Measurements from ENCODE around the gene G3BP2.
A peak's percentile ranks its signal among the peaks of the same experiment; 100 is the strongest.

Gene G3BP2

DNA sequence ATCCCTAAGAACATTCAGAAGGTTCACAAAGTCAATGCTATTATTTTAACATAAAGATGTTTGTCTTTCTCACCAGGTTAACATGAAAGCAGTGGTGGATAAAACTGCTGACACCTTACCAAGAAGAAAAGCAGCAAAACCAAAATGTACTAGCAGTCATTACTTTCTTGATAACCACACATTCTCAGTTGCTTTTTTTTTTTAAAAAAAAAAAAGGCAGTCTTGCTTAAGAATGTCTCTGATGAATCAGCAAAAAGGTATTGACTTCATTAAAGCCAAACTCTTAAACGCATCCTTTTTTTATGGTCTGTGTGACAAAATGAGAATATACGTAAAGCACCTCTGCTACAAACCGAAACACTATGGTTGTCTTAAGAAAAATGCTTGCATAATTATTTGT lies 74.8 kb downstream of the G3BP2 start:
- TF ChIP-seq, protein P1, sequence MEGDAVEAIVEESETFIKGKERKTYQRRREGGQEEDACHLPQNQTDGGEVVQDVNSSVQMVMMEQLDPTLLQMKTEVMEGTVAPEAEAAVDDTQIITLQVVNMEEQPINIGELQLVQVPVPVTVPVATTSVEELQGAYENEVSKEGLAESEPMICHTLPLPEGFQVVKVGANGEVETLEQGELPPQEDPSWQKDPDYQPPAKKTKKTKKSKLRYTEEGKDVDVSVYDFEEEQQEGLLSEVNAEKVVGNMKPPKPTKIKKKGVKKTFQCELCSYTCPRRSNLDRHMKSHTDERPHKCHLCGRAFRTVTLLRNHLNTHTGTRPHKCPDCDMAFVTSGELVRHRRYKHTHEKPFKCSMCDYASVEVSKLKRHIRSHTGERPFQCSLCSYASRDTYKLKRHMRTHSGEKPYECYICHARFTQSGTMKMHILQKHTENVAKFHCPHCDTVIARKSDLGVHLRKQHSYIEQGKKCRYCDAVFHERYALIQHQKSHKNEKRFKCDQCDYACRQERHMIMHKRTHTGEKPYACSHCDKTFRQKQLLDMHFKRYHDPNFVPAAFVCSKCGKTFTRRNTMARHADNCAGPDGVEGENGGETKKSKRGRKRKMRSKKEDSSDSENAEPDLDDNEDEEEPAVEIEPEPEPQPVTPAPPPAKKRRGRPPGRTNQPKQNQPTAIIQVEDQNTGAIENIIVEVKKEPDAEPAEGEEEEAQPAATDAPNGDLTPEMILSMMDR (IDR thresholded peaks at IDR 0.05; ENCODE audit: insufficient read depth, low read depth, low read length, missing control alignments), result no peak
- no peak overlapping the region for H3K4me3 ChIP-seq (ENCODE audit: low read length)
- DNase-seq (ENCODE audit: low read depth), result peak; percentile 4

DNA sequence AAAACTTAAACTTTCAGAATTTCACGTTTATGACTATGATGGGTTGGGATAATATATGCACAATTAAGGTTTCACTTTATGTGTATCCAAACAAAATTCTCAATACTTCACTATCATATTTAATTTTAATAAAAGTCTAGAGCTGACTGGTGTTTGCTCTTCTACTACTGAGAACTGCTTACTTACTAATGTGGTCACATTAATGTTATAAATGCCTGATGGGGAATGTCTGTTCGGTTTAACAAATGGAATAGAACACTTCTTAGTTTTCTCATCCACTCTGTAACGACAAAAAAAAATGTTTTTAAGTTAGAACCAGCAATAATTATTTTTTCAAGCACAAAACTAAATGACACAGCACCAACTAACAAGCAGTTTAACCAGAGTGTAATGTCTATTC lies 77.2 kb downstream of the G3BP2 start:
- no peak overlapping the region for H3K4me3 ChIP-seq (ENCODE audit: low read length)
- DNase-seq (ENCODE audit: low read depth), result no peak
- TF ChIP-seq, protein P1 (IDR thresholded peaks at IDR 0.05; ENCODE audit: insufficient read depth, low read depth, low read length, missing control alignments), result no peak

DNA sequence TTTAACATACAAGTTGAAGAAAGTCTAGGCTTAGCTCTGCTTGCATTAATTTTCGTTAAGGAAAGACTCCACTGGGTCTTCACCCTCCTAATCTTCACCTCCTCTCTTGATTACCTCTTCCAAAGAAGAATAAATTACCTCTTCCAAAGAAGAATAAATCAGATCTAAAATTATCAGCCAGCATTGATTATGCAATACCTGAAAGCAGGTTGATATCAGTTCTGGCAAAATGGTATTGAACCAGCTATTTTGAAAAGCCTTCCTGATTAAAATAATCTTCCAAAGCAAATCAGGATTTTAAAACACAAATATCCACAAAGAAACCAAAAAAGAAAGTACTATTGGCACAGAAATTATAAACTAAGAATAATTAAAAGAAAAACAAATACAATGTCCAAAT lies 79.8 kb downstream of the G3BP2 start:
- DNase-seq (ENCODE audit: low read depth), result no peak
- H3K4me3 ChIP-seq (ENCODE audit: low read length), result no peak overlapping the region
- TF ChIP-seq, protein P1 (IDR thresholded peaks at IDR 0.05; ENCODE audit: insufficient read depth, low read depth, low read length, missing control alignments), result no peak
